DOHH2 (cell line): ENCODE measurements around the gene SLC35E2B.
"Not testable (repeated sequence)": the region's sequence is repeated elsewhere in the genome, so short reads cannot be mapped to it uniquely, and the experiment has no call there.

ENCODE experiments used
- EZH2phosphoT487 ChIP-seq: fragments of 200-600 bp; sonication (generic); IDR thresholded peaks from 2 replicates; pipeline ENCODE4 v1.6.1; 2017; ENCODE audit warnings: borderline replicate concordance, mild to moderate bottlenecking, antibody characterized with exemption, low read length, moderate library complexity, mixed read lengths
- TF ChIP-seq, protein P1 (sequence below): fragments of 200-600 bp; sonication (generic); IDR thresholded peaks from one replicate; pipeline ENCODE4 v1.5.1; 2014; ENCODE audit warnings: antibody characterized with exemption, mild to moderate bottlenecking, low read depth, low read length; ENCODE audit not compliant: poor library complexity, severe bottlenecking

- TF ChIP-seq, protein P1, sequence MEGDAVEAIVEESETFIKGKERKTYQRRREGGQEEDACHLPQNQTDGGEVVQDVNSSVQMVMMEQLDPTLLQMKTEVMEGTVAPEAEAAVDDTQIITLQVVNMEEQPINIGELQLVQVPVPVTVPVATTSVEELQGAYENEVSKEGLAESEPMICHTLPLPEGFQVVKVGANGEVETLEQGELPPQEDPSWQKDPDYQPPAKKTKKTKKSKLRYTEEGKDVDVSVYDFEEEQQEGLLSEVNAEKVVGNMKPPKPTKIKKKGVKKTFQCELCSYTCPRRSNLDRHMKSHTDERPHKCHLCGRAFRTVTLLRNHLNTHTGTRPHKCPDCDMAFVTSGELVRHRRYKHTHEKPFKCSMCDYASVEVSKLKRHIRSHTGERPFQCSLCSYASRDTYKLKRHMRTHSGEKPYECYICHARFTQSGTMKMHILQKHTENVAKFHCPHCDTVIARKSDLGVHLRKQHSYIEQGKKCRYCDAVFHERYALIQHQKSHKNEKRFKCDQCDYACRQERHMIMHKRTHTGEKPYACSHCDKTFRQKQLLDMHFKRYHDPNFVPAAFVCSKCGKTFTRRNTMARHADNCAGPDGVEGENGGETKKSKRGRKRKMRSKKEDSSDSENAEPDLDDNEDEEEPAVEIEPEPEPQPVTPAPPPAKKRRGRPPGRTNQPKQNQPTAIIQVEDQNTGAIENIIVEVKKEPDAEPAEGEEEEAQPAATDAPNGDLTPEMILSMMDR, result not testable (repeated sequence)
- not testable (repeated sequence) for TF ChIP-seq EZH2phosphoT487
Measured at GRCh38 chr1:1648265-1648664, 44.3 kb downstream of the SLC35E2B start.
